GM20000 (cell line): ENCODE data around the gene SPACA7.

Source experiments
- DNase-seq: peaks from one replicate; pipeline ENCODE4 v3.0.0; 2012; ENCODE audit warnings: low spot score
- TF ChIP-seq, protein P1 (sequence below): IDR thresholded peaks from 2 replicates; pipeline ENCODE4 v1.5.1; 2012; ENCODE audit warnings: mild to moderate bottlenecking, control low read depth; ENCODE audit errors: extremely low read depth, missing control alignments

Gene SPACA7

DNA sequence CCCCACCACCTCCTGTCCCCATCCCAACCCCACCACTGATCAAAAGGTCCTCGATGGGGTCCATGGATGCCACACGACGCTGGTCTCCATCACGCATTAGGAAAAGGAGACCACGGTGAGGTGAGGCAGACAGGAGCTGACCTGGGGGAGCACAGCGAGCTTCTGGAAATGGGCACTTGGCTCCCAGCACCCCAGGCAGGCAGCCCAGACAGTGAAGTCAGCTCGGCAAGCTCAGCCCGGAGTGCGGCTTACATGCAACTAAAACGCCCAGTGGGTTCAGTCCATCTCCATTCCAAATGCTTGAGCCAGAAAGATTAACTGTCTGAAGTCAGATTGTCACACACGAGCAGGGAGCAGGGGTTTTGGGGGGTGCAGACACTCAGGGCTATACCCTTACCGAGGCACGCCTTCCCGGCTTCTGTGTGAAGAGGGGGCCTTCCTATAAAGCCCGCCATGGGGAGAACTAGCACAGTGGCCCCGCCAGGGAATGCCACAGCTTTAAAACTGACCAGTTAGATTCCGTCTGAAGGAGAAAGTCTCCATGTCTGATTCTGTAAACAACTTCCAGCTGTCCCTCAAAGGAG, 79.4 kb downstream of the SPACA7 start:
- DNase-seq: no peak

DNA sequence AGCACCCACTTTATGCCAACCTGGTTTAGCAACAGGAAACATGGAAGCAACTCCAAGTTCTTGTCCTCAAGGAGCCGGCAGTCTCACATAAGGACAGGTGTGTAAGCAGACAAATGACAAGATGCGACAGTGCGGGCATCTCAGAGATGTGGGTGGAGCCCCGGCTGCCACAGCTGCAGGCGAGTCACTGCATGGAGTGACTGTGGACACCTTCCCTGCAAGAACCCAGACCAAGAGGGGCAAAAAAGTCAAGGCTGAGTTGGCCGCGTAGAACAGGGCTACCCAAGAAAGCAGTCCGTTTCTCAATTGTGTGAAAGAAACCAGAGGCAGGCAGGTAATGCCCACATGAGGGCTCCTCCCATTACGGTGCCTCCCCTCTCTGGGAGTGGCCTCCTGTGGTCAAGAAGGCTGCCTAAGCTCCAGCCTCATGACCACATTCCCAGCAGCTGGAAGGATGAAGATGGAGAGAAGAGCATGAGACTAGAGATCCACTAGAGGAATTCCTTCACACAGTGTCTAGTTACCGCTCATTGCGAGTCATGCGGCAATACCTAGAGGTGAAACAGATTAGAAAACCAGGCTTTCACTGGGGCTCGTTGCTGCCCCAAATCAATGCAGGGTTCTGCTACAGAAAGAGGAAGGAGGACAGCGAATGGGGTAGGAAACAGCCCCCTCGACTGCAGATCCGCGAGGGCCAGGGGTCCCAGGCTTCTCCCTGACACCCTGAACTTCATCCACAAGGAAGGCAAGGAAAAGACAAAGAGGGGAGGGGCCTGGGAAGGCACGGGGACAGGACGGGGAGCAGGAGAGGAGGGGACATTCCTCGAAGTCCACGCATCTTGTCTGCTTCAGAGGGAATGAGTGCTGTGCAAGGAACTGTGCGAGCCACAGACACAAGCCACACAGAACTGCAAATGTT, 80.2 kb downstream of the SPACA7 start:
- no peak for DNase-seq
- TF ChIP-seq, protein P1, sequence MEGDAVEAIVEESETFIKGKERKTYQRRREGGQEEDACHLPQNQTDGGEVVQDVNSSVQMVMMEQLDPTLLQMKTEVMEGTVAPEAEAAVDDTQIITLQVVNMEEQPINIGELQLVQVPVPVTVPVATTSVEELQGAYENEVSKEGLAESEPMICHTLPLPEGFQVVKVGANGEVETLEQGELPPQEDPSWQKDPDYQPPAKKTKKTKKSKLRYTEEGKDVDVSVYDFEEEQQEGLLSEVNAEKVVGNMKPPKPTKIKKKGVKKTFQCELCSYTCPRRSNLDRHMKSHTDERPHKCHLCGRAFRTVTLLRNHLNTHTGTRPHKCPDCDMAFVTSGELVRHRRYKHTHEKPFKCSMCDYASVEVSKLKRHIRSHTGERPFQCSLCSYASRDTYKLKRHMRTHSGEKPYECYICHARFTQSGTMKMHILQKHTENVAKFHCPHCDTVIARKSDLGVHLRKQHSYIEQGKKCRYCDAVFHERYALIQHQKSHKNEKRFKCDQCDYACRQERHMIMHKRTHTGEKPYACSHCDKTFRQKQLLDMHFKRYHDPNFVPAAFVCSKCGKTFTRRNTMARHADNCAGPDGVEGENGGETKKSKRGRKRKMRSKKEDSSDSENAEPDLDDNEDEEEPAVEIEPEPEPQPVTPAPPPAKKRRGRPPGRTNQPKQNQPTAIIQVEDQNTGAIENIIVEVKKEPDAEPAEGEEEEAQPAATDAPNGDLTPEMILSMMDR: no peak

More for the DNA sequence above, 79.4 kb downstream of the SPACA7 start:
- TF ChIP-seq, protein P1: no peak

DNA sequence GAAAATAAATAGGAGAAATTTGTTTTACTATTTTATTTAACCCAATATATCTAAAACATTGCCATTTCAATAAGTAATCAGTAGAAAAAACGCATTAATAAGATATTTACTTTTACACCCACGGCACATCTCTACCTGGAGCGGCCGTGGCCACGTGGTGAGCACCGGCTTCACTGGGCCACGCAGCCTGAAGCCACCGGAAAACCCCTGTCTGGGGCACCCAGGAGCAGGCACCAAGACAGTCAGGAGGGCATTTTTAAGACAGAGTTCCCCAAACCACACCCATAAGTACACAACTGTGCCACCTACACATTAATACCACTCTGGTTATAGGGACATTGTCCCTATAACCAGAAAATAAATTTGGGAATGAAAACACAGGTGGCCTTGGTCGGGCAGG, 80.9 kb downstream of the SPACA7 start:
- TF ChIP-seq, protein P1: no peak
- no peak for DNase-seq

DNA sequence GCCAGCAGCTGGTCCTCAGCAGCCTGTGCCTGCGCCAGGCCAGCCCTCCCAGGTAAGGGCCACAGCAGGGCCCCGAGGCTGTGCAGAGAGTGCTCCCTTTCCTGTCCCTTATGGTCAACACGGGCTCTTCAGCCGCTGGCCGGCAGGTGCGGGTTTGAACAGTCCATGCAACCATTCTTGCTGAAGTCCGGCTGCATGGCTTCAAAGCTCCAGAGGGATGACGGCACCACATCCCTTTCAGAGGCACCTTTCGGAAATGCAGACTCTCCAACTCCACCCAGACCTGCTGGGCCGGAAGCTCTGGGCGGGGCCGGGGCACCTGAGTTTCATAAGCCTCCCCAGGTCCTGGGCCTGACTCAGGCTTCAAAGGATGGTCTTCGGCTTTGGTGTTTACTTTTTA, 81.3 kb downstream of the SPACA7 start:
- DNase-seq: no peak
- TF ChIP-seq, protein P1: no peak

DNA sequence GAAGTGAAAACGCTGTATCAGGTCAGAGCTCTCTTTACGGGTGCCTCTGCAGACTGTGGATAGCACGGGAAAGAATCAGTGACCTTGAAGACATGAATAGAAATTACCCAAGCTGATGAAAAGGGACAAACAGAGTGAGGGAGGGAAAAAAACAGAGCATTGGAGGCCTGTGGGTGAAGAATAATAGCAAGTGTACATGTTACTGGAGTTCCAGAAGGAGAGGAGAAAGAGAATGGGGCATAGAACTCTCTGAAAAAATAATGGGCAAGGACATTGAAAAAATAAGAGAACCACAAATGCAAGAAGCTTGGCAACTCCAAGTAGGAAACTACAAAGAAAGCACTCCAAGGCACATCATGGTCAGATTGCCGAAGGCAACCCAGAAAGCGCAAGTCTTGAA, 86.3 kb downstream of the SPACA7 start:
- TF ChIP-seq, protein P1: no peak
- no peak for DNase-seq

DNA sequence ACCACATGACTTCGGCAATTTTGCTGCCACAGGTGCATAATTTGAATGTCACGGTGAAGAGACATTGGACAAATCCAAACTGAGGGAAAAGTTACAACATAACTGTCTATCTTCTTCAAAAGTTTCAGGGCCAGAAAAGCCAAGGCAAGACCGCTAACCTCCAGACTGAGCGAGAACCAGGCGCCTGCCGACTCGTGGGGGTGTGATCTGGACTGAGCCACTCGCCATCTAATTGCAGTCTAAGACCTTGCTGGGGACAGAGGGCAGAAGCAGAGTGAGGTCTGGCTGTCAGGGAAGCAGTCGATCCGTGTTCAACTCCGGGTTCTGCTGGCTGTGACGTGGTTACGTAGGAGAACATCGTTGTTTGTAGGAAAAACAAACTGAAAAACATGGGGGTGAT, 88.6 kb downstream of the SPACA7 start:
- TF ChIP-seq, protein P1: no peak
- no peak for DNase-seq

DNA sequence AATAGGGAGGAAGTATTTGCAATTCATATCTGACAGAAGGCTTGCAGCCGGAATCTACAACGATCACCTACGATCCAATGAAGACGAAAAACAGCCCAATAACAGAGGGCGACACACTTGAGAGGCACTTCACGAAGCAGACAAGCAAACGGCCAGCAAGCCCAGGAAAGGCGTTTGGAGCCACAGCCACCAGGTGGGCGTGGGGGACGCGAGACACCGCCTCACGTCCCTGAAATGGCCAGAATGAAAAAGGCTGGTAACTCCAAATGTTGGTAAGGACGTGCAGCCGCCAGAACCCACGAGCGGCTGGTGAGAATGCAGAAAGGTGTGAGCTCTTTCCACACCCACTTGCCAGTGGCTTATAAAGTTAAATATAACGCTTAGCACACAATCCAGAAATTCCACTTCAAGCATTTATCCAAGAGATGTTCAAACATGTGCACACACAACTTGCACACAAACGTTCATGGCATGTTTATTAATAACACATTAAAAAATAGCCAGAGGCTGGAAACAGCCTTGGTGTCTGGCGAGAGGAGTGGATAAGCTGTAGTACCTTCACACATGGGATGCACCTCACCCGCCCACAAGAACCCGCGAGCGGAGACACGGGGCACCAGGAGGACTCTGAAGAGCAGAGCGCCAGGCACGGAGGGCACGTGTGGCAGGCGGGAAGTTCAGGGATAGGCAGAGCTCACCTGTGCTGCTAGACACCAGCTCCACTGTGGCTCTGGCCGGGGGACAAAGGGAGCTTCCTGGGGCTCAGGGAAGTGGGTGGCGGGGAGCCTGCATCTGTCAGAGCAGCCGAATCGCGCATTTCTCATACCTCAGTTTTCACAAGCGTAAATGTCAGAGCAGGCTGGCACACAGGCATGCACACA, 89.3 kb downstream of the SPACA7 start:
- TF ChIP-seq, protein P1: no peak
- no peak for DNase-seq
